Measurements from ENCODE around the gene HHIPL1. TPM values are rescaled to one million over a fixed set of nuclear protein-coding genes. Genes with fewer than 3 reads are reported as not detected.
A peak's percentile ranks its signal among the peaks of the same experiment; 100 is the strongest.

HHIPL1 gene
- total RNA-seq, 2 experiments from 2014 or later: 0.25 to 0.72 TPM

DNA sequence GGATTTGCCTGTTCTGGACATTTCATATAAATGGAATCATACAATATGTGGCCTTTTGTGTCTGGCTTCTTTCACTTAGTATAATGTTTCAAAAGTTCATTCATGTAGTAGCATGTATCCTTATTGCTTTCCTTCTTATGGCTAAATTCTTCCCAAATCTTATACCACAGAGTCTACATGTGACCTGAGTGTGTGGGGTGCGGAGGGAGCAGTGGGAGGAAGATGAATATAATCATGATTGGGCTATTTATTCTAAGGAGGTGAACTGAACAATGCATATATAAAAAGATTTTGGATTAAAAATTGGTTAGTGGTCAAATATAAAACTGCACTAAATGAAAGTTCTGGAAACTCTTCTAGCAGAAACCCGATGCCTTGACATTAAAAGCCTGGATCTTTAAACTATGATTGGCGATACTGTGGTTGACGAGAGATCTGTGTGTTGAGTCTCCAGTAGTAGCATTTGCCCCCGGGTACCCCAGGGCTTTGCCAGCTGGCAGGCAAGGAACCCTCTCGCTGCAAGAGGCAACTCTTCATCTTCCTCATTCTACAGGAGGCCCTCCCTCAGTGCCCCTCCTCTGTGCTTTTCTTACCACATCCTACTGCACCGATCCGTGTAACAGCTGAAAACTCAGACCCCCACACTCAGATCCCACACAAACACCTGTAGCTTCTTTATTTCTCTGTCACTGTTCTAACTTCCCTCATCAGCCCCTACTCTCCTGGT lies 41.8 kb downstream of the HHIPL1 start:
- DNase-seq (ENCODE audit: low spot score): peak; percentile 85
- TF ChIP-seq, protein P1, sequence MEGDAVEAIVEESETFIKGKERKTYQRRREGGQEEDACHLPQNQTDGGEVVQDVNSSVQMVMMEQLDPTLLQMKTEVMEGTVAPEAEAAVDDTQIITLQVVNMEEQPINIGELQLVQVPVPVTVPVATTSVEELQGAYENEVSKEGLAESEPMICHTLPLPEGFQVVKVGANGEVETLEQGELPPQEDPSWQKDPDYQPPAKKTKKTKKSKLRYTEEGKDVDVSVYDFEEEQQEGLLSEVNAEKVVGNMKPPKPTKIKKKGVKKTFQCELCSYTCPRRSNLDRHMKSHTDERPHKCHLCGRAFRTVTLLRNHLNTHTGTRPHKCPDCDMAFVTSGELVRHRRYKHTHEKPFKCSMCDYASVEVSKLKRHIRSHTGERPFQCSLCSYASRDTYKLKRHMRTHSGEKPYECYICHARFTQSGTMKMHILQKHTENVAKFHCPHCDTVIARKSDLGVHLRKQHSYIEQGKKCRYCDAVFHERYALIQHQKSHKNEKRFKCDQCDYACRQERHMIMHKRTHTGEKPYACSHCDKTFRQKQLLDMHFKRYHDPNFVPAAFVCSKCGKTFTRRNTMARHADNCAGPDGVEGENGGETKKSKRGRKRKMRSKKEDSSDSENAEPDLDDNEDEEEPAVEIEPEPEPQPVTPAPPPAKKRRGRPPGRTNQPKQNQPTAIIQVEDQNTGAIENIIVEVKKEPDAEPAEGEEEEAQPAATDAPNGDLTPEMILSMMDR (conservative IDR thresholded peaks at IDR 0.05; ENCODE audit: low read length): 0 out of 2 replicates have a peak, but pooled peaks have one; percentile 8
- TF ChIP-seq EZH2phosphoT487 (IDR thresholded peaks at IDR 0.05; ENCODE audit: borderline replicate concordance, low read depth, low read length): no peak
- no peaks in the 10 kb centered on the region for H3K9me3 ChIP-seq (ENCODE audit: low read length)
- POLR2A ChIA-PET: interaction anchor here (0.5 to 1.4 kb wide), 2 partner anchors 18 to 147 kb away, joined by 3 to 4 read pairs; no protein-coding TSS in a partner anchor
- H3K9me2 ChIP-seq (ENCODE audit: insufficient read depth, low read length): no peaks in the 10 kb centered on the region
- CTCF ChIA-PET (ENCODE audit: unreplicated experiment): interaction anchor here (0.5 to 0.7 kb wide), 3 partner anchors 206 to 900 kb away, joined by 3 to 4 read pairs (median 3); partner anchors contain the start of genes CCNK and SETD3
- peak overlapping the region; percentile 14; the same call in 1 of the 2 replicates for H2AFZ ChIP-seq (ENCODE audit: low read length)
- peak overlapping the region; percentile 88 for H3K4me2 ChIP-seq (ENCODE audit: low read length)
- H3K79me2 ChIP-seq (ENCODE audit: insufficient read depth, low read depth, low read length): no peaks in the 10 kb centered on the region
- peaks cover 42% of the 10 kb centered on the region for H3K4me1 ChIP-seq (ENCODE audit: insufficient read depth, low read length, poor library complexity, severe bottlenecking)
- intact Hi-C loops (cut with micrococcal nuclease; ENCODE audit: unreplicated experiment): loop anchor here (2.0 to 5.0 kb wide), 4 partner anchors 106 to 259 kb away; partner anchors contain the start of genes CCNK, EML1 and SETD3
- no peaks in the 10 kb centered on the region for H4K20me1 ChIP-seq (ENCODE audit: insufficient read depth, low read length)
- no peaks in the 10 kb centered on the region for H3K36me3 ChIP-seq (ENCODE audit: insufficient read depth, low read length)
- H3K4me3 ChIP-seq (ENCODE audit: low read depth, low read length, poor library complexity, severe bottlenecking): peak overlapping the region; percentile 57
- TSS peak; percentile 68 for BruUV-seq (replicated peaks)
- peak overlapping the region; percentile 85 for H3K27ac ChIP-seq (ENCODE audit: low read depth, low read length, poor library complexity, severe bottlenecking)

DNA sequence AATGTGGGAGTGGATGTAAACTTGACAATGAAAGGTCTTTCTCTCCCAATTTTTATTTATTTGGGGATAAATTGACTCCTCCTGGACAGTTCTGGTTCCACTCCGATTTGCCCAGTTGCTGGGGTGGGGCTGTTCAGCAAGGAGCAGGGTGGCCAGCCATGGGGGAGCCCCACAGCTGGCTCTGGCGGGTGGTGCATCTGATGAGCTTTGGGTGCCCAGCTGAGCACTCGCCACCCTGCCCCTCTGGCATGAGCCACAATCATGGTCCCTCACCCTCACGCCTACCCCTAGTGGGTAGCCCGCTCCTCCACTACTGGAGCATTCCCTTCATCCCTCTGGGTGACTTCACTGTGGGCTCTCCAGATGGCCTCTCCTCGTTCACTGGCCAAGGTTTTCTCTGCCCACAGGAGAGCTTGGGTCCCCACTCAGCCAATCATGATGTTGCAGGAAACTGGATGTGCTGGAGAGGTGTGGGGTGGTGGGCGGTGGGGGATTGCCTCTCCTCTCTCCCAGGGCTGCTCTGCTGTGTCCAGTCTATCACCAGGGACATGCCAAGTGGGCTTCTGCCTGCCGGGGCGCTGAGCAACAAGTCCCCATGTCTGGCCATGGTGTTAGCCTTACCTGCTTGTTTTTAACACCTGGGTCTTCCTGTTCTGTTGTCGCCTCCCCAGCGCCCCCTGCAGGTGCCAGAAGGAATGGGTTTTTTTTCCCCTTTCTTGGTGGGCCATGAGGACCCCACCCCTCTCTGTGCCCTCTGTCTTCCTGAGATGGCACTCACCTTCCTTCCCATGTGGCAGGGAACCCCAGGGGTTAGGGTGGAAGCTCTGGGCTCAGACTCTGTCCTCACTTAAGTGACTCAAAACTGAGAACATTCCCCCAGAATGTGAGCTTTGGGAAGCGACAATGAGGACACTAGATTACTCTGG lies 42.6 kb downstream of the HHIPL1 start:
- ChIA-PET POLR2A (interaction anchor here (0.5 to 1.4 kb wide), 3 partner anchors 19 to 148 kb away, joined by 3 to 4 read pairs (median 3); no protein-coding TSS in a partner anchor), CTCF (ENCODE audit: unreplicated experiment) (interaction anchor here (0.6 to 0.7 kb wide), 3 partner anchors 20 to 225 kb away, joined by 3 to 5 read pairs (median 4); partner anchors contain the start of genes CCNK and SETD3)
- Histone ChIP-seq H3K27ac (ENCODE audit: low read depth, low read length, poor library complexity, severe bottlenecking) (peak overlapping the region; percentile 85), H3K4me3 (ENCODE audit: low read depth, low read length, poor library complexity, severe bottlenecking) (peak overlapping the region; percentile 57), H3K36me3 (ENCODE audit: insufficient read depth, low read length) (no peaks in the 10 kb centered on the region), H3K9me2 (ENCODE audit: insufficient read depth, low read length) (no peaks in the 10 kb centered on the region), H3K79me2 (ENCODE audit: insufficient read depth, low read depth, low read length) (no peaks in the 10 kb centered on the region), H2AFZ (ENCODE audit: low read length) (peak overlapping the region; percentile 14; the same call in 1 of the 2 replicates), H3K9me3 (ENCODE audit: low read length) (no peaks in the 10 kb centered on the region), H4K20me1 (ENCODE audit: insufficient read depth, low read length) (no peaks in the 10 kb centered on the region), H3K4me1 (ENCODE audit: insufficient read depth, low read length, poor library complexity, severe bottlenecking) (peaks cover 40% of the 10 kb centered on the region), H3K4me2 (ENCODE audit: low read length) (peak overlapping the region; percentile 88)
- no TSS peak for BruUV-seq (replicated peaks)
- no peak for TF ChIP-seq EZH2phosphoT487 (IDR thresholded peaks at IDR 0.05; ENCODE audit: borderline replicate concordance, low read depth, low read length)
- TF ChIP-seq, protein P1 (conservative IDR thresholded peaks at IDR 0.05; ENCODE audit: low read length): peak; percentile 96
- peak; percentile 67 for DNase-seq (ENCODE audit: low spot score)
- intact Hi-C loops (cut with micrococcal nuclease; ENCODE audit: unreplicated experiment): loop anchor here (2.0 to 5.0 kb wide), 4 partner anchors 105 to 260 kb away; partner anchors contain the start of genes CCNK, EML1 and SETD3
